H1 (cell line): ENCODE results near the gene GLI1. TPM values are rescaled to one million over a fixed set of nuclear protein-coding genes. Genes with fewer than 3 reads are reported as not detected.

Experiments
- CTCF ChIA-PET: fragments of 300-600 bp; sonication (Branson Sonifier 250); formaldehyde crosslinking; loops from one replicate; lab custom pipeline; 2021; ENCODE audit not compliant: partially characterized antibody; lab: Charles Lee
- POLR2A ChIA-PET: fragments of 300-600 bp; sonication (Branson Sonifier 250); formaldehyde crosslinking; loops from one replicate; lab custom pipeline; 2021; ENCODE audit warnings: inconsistent platforms; ENCODE audit not compliant: partially characterized antibody; lab: Charles Lee
- DNase-seq, 2 experiments: peaks; one replicate each; pipeline versions ENCODE4 v3.0.0 to v3.0.0-alpha.2; 2010 to 2022; ENCODE audit warnings: low spot score in 2 of 2, low read depth in 1 of 2, mixed read lengths in 1 of 2
- FAIRE-seq: peaks from 2 replicates; lab custom pipeline; 2011; peaks lifted over from hg19 to GRCh38; lab: Jason Lieb, UNC
- H2AFZ ChIP-seq: 2 replicates; pipeline ENCODE4 v1.8.1; 2012; ENCODE audit warnings: low read length, inconsistent platforms
- H2AK5ac ChIP-seq: 2 replicates; pipeline ENCODE4 v1.6.1; 2013; ENCODE audit warnings: low read depth, low read length
- H2BK120ac ChIP-seq: replicated peaks from 2 replicates; pipeline ENCODE3; 2013; ENCODE audit warnings: low read depth, low read length, inconsistent platforms
- H2BK12ac ChIP-seq: 2 replicates; pipeline ENCODE4 v1.6.1; 2013; ENCODE audit warnings: low read depth, low read length
- H2BK15ac ChIP-seq: 2 replicates; pipeline ENCODE4 v1.6.1; 2013; ENCODE audit warnings: low read length
- H2BK20ac ChIP-seq: 2 replicates; pipeline ENCODE4 v1.6.1; 2013; ENCODE audit warnings: low read length
- H2BK5ac ChIP-seq: 2 replicates; pipeline ENCODE4 v1.6.1; 2013; ENCODE audit warnings: low read depth, low read length
- H3K14ac ChIP-seq: 2 replicates; pipeline ENCODE4 v1.6.1; 2013; ENCODE audit warnings: inconsistent platforms; ENCODE audit not compliant: insufficient read length
- H3K18ac ChIP-seq: 2 replicates; pipeline ENCODE4 v1.6.1; 2013; ENCODE audit warnings: low read length; ENCODE audit errors: extremely low read depth
- H3K23ac ChIP-seq: 2 replicates; pipeline ENCODE4 v1.6.1; 2013; ENCODE audit warnings: inconsistent platforms; ENCODE audit not compliant: insufficient read length
- H3K23me2 ChIP-seq: 2 replicates; pipeline ENCODE4 v1.6.1; 2013; ENCODE audit warnings: low read depth, low read length
- H3K27ac ChIP-seq: 2 replicates; pipeline ENCODE4 v1.6.1; 2011; ENCODE audit warnings: low read depth, low read length, inconsistent platforms
- H3K27me3 ChIP-seq, 4 experiments: replicated peaks in 1 of 4; 1 replicate in 1 of 4; 2 replicates in 3 of 4; pipeline versions ENCODE4 v1.6.1 to v1.8.1; 2011 to 2013; ENCODE audit warnings: low read length in 3 of 4, mild to moderate bottlenecking in 3 of 4, inconsistent platforms in 2 of 4, mixed read lengths in 2 of 4, moderate library complexity in 1 of 4; ENCODE audit not compliant: control insufficient read depth in 3 of 4, insufficient read depth in 3 of 4; ENCODE audit errors: extremely low read depth in 1 of 4
- H3K36me3 ChIP-seq, 4 experiments: 2 replicates each; pipeline versions ENCODE4 v1.6.1 to v1.8.1; 2011 to 2013; ENCODE audit warnings: mild to moderate bottlenecking in 4 of 4, low read length in 3 of 4, moderate library complexity in 2 of 4, control low read depth in 1 of 4, inconsistent platforms in 1 of 4; ENCODE audit not compliant: insufficient read depth in 4 of 4, control insufficient read depth in 2 of 4
- H3K4ac ChIP-seq: replicated peaks from 2 replicates; pipeline ENCODE3; 2013; ENCODE audit warnings: low read length, low read depth, mixed read lengths, inconsistent platforms; ENCODE audit not compliant: insufficient read length
- H3K4me1 ChIP-seq, 4 experiments: replicated peaks in 1 of 4; 1 replicate in 1 of 4; 2 replicates in 3 of 4; pipeline versions ENCODE4 v1.6.1 to v1.8.1; 2011 to 2013; ENCODE audit warnings: low read length in 3 of 4, inconsistent platforms in 2 of 4, mixed read lengths in 1 of 4; ENCODE audit not compliant: insufficient read depth in 4 of 4, control insufficient read depth in 3 of 4
- H3K4me2 ChIP-seq, 2 experiments: 2 replicates each; pipeline versions ENCODE4 v1.6.1 to v1.8.1; 2011 to 2013; ENCODE audit warnings: low read depth in 2 of 2, low read length in 2 of 2, control low read depth in 1 of 2, inconsistent platforms in 1 of 2, mild to moderate bottlenecking in 1 of 2; ENCODE audit not compliant: insufficient read depth in 1 of 2
- H3K4me3 ChIP-seq, 4 experiments: fragments of 200-600, 300-600 bp in 1 of 4; sonication (generic), shearing (Covaris generic), sonication (Bioruptor Twin) in 1 of 4; 2 replicates each; pipeline versions ENCODE4 v1.5.1 to v1.8.1; 2011 to 2016; ENCODE audit warnings: low read length in 4 of 4, low read depth in 3 of 4, control low read depth in 2 of 4, inconsistent platforms in 2 of 4, mild to moderate bottlenecking in 2 of 4, mixed read lengths in 1 of 4, moderate library complexity in 1 of 4; ENCODE audit not compliant: insufficient read depth in 2 of 4; ENCODE audit errors: extremely low read depth in 1 of 4
- H3K56ac ChIP-seq: replicated peaks from 2 replicates; pipeline ENCODE3; 2013; ENCODE audit warnings: low read depth, mild to moderate bottlenecking, mixed read lengths, low read length, inconsistent platforms; ENCODE audit not compliant: insufficient read length
- H3K79me1 ChIP-seq: 2 replicates; pipeline ENCODE4 v1.6.1; 2013; ENCODE audit warnings: low read depth, low read length, control low read depth
- H3K79me2 ChIP-seq, 2 experiments: 2 replicates each; pipeline versions ENCODE4 v1.6.1 to v1.8.1; 2012 to 2013; ENCODE audit warnings: low read length in 2 of 2, mild to moderate bottlenecking in 2 of 2, inconsistent platforms in 1 of 2; ENCODE audit not compliant: insufficient read depth in 2 of 2, control insufficient read depth in 1 of 2
- H3K9ac ChIP-seq, 4 experiments: replicated peaks in 1 of 4; 1 replicate in 1 of 4; 2 replicates in 3 of 4; pipeline versions ENCODE4 v1.6.1 to v1.8.1; 2011 to 2013; ENCODE audit warnings: low read depth in 3 of 4, low read length in 3 of 4, control low read depth in 2 of 4, mild to moderate bottlenecking in 2 of 4, moderate library complexity in 2 of 4, inconsistent platforms in 1 of 4; ENCODE audit errors: extremely low read depth in 1 of 4
- H3K9me3 ChIP-seq, 2 experiments: 2 replicates each; pipeline versions ENCODE4 v1.6.1 to v1.8.1; 2012 to 2013; ENCODE audit warnings: mild to moderate bottlenecking in 2 of 2, moderate library complexity in 2 of 2, control low read depth in 1 of 2, inconsistent platforms in 1 of 2, low read depth in 1 of 2, low read length in 1 of 2, mixed read lengths in 1 of 2; ENCODE audit not compliant: insufficient read depth in 2 of 2
- H4K20me1 ChIP-seq, 2 experiments: replicated peaks in 1 of 2; 2 replicates each; pipeline versions ENCODE3 to v1.8.1; 2011 to 2013; ENCODE audit warnings: inconsistent platforms in 2 of 2, low read length in 2 of 2, mild to moderate bottlenecking in 1 of 2; ENCODE audit not compliant: insufficient read depth in 2 of 2, control insufficient read depth in 1 of 2
- H4K5ac ChIP-seq: 2 replicates; pipeline ENCODE4 v1.6.1; 2013; ENCODE audit warnings: low read length, low read depth, mixed read lengths, inconsistent platforms; ENCODE audit not compliant: insufficient read length
- H4K8ac ChIP-seq: 2 replicates; pipeline ENCODE4 v1.8.0; 2013; ENCODE audit warnings: mild to moderate bottlenecking, moderate library complexity, low read length, inconsistent platforms; ENCODE audit not compliant: insufficient read depth; ENCODE audit errors: extremely low read depth
- H4K91ac ChIP-seq: replicated peaks from 2 replicates; pipeline ENCODE3; 2013; ENCODE audit warnings: low read length, mixed read lengths, inconsistent platforms; ENCODE audit not compliant: insufficient read length
- JUN ChIP-seq: IDR thresholded peaks from 2 replicates; pipeline ENCODE4 v1.6.1; 2011; ENCODE audit warnings: low read depth, mild to moderate bottlenecking, improper control_type of control experiment, low read length
- WGBS, 2 experiments: shearing (Covaris generic) in 1 of 2; methylation state at CpG; one replicate each; pipeline versions ENCODE4 v1.1.6 to v1.1.7; 2013 to 2015; ENCODE audit warnings: low lambda C conversion rate in 2 of 2, mixed read lengths in 2 of 2, inconsistent platforms in 1 of 2, low coverage in 1 of 2, missing lambda C conversion rate in 1 of 2; ENCODE audit not compliant: insufficient replicate concordance in 2 of 2, insufficient coverage in 1 of 2, insufficient read length in 1 of 2; ENCODE audit errors: extremely low coverage in 1 of 2, missing lambda C conversion rate in 1 of 2; 5-methylcytosine and 5-hydroxymethylcytosine counted together
- polyA plus RNA-seq, 7 experiments: library from polyadenylated mRNA; depleted of rRNA in 3 of 7; stranded (reverse) in 5 of 7; unstranded in 2 of 7; fragments of >200 nt in 5 of 7; fragments of 200-250 nt in 2 of 7; gene quantifications; 1 replicate in 5 of 7; 2 replicates in 1 of 7; 4 replicates in 1 of 7; pipeline versions ENCODE4 v1.2.1 to v1.2.3, GENCODE V29; 2011 to 2013; ENCODE audit warnings: missing spikeins in 2 of 7, mixed read lengths in 2 of 7
- total RNA-seq: library from RNA; stranded (reverse); fragmentation: NEBNext Ultra II Directional; extraction: Animal tissue kit (Norgen Biotek cat#: 25700); gene quantifications from 2 replicates; pipeline ENCODE4 v1.2.1, GENCODE V29; 2021
- TF ChIP-seq, protein P1 (sequence below): IDR thresholded peaks from 2 replicates; pipeline ENCODE4 v1.6.1; 2011; ENCODE audit warnings: low read length, improper control_type of control experiment

Gene GLI1
- total and polyA plus RNA-seq, 2 of the 8 experiments (the other 6 are each of a cell fraction or from before 2014, with no cell fraction given) = 23.5 to 25.3 TPM

DNA sequence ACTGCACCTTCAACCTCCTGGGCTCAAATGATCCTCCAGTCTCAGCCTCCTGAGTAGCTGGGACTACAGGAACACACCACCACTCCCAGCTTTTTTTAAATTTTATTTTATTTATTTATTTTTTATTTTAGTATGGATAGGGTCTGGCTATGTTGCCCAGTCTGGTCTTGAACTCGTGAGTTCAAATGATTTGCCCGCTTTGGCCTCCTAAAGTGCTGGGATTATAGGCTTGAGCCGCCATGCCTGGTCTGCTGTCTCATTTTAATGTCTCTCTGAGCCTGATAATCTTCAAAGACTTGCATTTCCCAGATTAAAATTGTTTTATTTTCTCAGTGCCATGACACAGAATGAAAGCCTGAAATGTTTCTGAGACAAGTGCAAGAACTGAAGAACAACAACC is 26.2 kb upstream of the GLI1 start:
- Histone ChIP-seq H3K79me1 (peaks cover 3% of the 10 kb centered on the region), H2AFZ (no peak overlapping the region), H4K5ac (no peak overlapping the region), H3K14ac (no peak overlapping the region), H3K56ac (no peak overlapping the region), H3K27ac (no peak overlapping the region), H3K4me1 (peaks cover 0 to 5% (median 2%) of the 10 kb centered on the region in 4 experiments; a peak in 5 of 7 replicates), H3K9me3 (no peaks in the 10 kb centered on the region), H3K4me2 (no peak overlapping the region), H3K36me3 (no peaks in the 10 kb centered on the region), H4K91ac (no peak overlapping the region), H4K20me1 (no peaks in the 10 kb centered on the region), H3K4ac (no peak overlapping the region), H2BK20ac (no peak overlapping the region), H2BK12ac (no peak overlapping the region), H3K27me3 (no peaks in the 10 kb centered on the region), H3K4me3 (no peak overlapping the region), H3K23me2 (peaks cover 3% of the 10 kb centered on the region; the same call in 1 of the 2 replicates), H2AK5ac (no peak overlapping the region), H2BK15ac (no peak overlapping the region), H3K9ac (no peak overlapping the region), H3K23ac (no peak overlapping the region), H2BK5ac (no peak overlapping the region), H3K79me2 (peaks cover 0 to 14% of the 10 kb centered on the region in 2 experiments; a peak in 2 of 4 replicates), H3K18ac (no peak overlapping the region), H2BK120ac (no peak overlapping the region), H4K8ac (no peak overlapping the region)
- FAIRE-seq = no peak
- WGBS, 2 experiments = 61% methylated on average over 3 of the region's 3 CpGs; no CpG with 5 or more reads in 1 of the 2 experiments
- ChIA-PET CTCF (interaction anchor here (0.8 to 7.7 kb wide), 7 partner anchors 19 to 219 kb away, joined by 3 to 112 read pairs (median 3); partner anchors contain the start of gene INHBE), POLR2A (interaction anchor here (1.1 to 13.2 kb wide), 3 partner anchors 9 to 182 kb away, joined by 3 to 168 read pairs (median 5); partner anchors contain the start of genes INHBE and STAC3)
- DNase-seq = no peak
- no peak for TF ChIP-seq JUN
- TF ChIP-seq, protein P1, sequence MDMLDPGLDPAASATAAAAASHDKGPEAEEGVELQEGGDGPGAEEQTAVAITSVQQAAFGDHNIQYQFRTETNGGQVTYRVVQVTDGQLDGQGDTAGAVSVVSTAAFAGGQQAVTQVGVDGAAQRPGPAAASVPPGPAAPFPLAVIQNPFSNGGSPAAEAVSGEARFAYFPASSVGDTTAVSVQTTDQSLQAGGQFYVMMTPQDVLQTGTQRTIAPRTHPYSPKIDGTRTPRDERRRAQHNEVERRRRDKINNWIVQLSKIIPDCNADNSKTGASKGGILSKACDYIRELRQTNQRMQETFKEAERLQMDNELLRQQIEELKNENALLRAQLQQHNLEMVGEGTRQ = no peak
